HG02571 (cell line): Measurements from ENCODE around the gene MAP1B.
"Not testable (repeated sequence)": the region's sequence is repeated elsewhere in the genome, so short reads cannot be mapped to it uniquely, and the experiment has no call there.

Experiments
- ATAC-seq: cut with Tn5 transposase; IDR thresholded peaks from one replicate; pipeline ENCODE4 v1.9.1; 2021; ENCODE audit warnings: mild to moderate bottlenecking, moderate library complexity; ENCODE audit not compliant: unreplicated experiment

The MAP1B gene

DNA sequence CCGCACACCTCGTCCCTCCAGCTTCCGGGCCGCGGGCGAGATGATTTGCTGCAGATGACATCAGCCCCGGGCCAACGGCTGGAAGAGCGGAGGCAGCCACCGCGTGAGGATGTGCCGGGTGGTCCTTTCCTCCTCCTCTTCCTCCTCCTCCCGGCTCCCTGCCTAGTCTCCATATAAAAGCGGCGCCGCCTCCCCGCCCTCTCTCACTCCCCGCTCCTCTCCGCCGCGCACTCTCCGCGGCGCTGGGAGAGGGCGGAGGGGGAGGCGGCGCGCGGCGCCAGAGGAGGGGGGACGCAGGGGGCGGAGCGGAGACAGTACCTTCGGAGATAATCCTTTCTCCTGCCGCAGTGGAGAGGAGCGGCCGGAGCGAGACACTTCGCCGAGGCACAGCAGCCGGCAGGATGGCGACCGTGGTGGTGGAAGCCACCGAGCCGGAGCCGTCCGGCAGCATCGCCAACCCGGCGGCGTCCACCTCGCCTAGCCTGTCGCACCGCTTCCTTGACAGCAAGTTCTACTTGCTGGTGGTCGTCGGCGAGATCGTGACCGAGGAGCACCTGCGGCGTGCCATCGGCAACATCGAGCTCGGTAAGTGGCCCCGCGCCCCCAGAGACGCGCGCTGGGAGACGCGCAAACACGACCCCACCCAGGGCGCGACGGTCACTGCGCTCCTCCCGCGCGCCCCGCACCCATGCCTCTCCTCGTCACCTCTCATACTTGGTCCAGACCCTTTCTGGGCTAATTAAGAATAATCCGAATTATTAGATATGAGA is at the start of gene MAP1B:
Gene MAP1B (plus strand): TSS at position 345 of the 770 bp plus-strand sequence. CDS start 57 bp downstream, at position 402.
- no peak for ATAC-seq

DNA sequence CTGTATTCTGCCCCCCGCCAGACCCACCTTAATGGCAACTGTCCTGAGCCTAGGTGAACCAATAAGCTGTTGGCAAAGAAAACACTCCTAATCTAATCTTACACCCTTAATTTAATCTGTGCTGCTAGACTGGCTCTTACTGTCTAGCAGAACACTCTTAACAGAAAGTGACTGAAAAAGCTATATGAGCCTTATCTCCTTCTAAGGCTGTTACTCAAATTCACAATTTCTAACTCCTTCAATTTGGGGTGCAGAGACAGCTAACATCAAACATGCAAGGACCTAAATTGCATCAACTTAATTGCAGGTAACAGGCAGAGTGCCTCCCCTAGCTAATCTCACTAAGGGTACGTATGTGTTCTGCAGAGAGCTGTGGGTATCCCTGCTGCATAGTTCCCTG is 49.5 kb upstream of the MAP1B start:
- no peak for ATAC-seq

DNA sequence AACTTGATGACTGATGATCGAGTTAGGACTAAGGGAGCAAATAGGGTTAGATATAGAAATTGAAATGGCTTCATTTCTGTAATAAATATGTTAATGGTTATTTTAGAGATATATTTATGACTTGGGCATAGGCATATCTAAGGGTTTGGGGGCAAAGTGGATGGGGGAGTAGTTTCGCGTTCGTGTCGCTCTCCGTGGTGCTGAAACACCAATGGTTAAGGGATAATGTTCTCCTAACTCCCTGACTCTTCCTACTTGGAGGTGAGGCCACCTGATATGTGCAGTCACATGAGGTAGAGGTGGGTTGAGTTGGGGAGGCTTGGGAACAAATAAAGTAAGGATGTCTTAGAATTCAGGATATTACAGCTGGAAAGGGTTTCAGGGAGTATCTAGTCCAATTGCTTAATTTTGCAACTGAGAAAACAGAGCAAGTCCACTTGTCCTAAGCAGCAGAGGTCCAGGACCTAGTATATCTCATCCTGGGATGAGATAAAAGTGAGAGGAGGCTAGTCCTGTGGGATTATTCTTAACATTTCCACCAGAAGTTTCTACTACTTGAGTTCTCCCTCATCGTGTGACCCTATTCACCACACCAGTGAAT is 44.0 kb upstream of the MAP1B start:
- no peak for ATAC-seq

DNA sequence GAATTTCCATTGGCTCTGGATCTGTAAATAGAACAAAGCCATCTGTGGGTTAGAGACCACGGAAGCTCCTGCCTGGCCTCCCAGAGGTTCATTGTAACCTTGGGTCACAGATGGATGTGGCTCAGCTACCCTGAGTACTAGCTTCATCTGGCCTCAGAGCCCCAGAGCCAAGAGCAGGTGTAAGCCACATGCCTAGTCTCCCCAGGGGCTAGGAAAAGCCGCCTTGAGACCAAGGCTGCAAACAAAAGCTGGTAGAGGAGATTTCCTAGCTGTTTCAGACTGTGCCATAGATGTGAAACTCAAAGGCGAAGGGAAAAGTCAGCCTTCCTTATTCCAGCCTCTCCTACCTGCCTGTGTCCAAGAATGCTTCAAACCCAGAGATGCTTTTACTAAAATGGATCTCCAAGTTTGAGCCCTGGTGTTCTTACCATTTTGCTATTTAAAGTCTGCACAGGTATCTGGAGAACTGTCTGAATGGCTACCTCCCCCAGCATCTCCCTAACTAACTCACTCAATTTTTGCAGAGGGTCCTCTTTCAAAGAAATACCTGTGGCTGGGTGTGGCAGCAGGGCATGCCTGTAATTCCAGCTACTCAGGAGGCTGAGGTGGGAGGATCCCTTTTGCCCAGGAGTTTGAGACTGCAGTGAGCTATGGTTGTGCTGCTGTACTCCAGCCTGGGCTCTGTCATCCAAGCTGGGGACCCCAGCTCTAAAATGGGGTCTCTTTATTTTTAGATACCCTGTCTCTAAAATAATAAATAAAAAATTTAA is 42.3 kb upstream of the MAP1B start:
- ATAC-seq, result no peak

DNA sequence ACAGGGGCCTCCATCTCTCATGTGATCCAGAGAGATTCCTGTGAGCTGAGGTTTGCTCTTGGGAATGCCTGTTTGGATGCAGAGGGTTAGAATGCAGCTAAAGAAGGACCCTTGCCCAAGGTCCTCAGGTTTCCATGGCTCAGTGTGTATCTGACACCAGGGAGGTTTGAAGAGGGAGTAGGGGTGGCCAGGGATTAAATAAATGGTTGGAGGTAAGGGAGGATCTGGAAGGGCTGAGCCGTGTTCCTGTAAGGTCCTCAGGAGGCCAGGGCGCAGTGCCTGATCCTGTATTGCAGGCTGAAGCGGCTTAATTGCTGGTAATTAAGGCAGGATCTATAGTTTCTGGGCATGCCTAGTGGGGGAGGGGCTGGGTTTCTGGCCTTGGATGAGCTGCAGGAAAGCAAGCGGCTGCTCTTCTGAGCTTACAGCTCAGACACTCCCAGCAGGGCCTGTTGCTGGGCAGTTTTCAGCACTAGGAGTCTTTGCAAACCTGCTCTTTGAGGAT is 41.5 kb upstream of the MAP1B start:
- ATAC-seq, result no peak

DNA sequence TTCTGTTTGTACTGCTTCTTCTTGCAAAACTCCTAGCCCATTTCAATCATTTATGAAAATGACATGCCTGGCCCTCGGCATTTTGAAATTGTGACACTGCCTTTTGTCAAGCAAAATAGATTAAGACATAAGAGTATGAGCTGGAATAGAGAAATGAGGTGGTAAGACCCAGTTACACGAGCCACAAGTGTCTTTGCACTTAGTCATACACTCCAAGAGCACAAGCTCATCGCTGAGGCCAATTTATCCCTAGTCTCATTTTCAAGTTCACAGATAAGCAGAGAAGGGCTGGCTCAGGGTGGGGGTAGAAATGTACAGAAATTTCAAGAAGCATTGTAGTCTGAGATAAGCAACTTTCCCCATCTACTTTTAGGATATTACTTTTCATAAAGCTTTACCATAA is 40.6 kb upstream of the MAP1B start:
- ATAC-seq, result no peak

DNA sequence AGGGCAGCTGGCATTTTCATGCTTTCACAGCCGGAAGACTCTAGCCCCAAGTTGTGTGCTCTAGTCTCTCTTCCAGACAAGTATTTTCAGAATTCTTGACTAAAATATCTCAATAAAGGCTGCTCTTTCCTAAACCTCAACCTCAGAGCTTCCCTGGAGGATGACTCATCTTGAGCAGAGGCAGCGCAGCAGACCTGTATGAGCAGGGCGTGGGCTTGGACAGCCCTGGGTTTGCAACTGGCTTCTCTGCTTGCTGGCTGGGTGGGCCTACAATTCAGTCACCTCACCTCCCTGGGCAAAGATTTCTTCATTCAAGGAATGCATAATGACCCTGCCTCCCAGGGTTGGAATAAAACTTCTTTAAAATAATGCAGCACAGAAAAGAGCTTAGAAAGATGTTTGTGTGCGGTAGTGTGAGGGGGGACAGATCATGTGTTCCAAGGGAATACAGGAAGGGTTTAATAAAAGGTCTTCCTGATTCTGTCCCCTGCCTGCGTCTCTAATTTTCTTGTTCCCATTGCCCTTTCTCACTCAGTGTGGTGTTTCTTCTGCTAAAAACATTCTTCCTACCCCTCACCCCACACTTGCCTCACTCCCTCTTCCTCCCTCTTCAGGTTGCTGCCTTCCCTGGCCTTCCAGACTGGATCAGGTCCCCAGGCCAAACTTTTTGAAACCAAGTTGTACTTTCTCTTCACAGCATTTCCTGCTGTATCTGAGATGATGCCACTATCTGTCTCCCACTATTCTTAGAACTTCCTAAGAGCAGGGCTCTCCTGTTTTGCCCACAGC is 39.4 kb upstream of the MAP1B start:
- ATAC-seq, result no peak

DNA sequence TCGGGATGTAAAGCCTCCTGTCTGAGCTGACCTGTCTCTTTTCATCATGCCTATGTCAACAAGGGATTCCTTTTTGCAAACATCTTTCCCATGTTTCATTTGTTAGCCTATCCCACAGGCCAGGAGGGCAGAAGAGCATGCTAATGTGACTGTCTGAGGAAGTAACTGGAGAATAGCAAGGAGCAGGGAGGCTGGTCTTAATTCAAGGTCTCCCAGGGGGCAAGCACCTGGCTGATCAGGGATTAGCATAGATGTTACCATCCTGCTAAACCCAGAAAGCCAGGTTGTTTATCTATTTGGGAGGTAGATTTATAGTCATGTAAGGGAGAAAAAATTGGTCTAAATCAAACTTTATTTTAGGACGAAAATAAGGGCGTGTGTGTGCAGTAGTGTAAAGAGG is 36.7 kb upstream of the MAP1B start:
- ATAC-seq, result no peak

DNA sequence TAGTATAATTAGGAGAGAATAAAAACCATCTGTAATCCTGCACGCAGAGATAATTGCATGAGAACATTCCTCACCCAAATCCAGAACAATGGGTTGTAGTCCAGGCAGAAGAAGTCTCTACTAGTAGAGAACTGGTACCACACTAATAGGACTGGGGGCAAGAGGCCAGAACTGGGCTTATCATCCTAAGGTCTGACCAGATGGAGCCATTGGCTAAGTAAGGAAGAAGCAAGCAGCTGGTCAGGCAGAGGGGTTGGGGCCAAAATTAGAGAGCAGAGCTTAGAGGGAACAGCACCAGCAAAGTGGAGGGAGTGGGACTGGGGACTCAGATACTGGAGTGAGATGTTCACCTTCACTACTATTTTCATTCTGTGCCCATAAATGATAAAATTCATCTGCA is 35.4 kb upstream of the MAP1B start:
- ATAC-seq, result no peak

DNA sequence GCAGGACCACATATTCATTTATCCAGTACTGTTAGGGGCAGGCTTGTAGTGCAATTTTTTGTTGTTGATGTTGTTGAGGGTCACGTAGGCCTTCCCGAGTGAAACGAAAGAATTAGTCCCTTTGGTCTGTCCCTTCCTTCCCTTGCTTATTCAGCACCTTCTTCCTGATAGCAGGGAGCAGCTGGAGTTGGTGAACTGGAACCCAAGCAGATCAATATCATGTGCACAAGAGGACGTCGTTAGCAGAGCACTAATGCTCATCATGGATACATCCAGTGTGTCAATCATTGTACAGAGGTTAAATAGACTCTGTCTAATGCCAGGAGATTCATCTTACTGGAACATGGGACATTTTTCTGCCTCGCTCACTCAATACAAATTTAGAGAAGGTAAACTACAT is 33.0 kb upstream of the MAP1B start:
- no peak for ATAC-seq

DNA sequence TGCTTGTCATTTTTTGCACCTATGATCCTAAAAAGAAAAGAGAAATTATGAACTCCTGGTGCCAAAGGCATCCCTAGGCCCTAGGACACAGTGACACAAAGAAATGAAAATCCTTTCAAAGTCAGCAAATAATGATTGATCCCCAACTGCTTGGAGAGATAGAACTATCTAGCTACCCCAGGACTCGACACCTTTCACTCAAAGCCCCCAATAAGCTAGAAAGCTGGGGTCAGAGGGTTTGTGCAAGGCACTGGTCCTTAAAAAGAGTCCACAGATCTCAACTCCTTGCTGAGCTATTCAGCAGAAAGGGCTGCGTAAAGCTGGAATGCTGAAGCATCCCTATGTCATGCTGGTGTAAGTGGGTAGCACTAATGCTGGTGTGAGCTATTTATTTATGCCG is 31.8 kb upstream of the MAP1B start:
- ATAC-seq, result no peak

DNA sequence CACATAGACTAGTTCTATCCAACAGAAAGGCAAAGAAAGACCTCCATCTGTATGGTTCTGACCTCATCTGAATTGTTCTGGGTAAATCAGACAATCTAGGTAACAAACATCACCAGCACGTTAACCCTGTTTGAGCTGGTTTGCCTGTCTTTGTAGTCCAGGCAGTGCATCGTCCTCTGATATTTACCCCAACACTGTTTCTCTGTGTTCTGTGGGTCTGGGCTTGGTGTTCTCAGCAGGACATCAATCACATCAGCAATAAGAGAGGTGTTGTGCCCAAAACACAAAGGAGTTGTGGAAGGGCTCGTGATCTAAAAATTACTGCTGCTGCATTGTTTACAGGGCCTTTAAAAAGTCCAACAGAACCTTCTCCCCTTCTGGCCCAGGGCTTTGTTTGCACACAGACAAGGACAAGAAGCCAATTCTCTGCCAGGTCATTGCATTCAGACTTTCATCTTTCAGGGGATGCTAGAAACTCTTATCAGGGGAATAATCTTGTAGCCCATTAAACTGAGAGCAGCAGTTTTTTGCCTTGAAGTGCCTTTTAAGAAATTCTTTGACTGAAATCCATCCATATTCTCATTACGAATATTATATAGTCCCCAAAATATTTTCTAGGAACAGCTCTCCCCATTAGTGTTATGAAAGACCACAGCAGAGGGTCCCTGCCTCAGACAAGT is 30.5 kb upstream of the MAP1B start:
- ATAC-seq, result no peak

DNA sequence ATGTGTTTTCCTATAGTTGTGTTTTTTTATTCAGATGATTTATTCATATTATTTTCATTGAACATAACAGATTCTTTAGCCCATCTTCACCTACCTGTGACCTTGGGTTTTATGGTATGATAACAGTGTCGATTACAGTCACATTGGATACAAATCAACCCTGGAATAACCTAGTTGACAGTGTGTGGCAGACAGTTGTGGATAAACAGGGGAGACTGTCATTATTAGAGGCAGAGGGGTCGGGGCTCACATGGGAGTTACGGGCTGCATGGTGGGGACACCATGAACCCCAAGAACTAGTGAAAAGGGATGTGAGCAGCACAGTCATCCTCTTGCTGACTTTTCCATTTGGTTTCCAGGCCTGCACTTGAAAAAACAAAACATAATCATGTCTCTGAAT is 29.9 kb upstream of the MAP1B start:
- no peak for ATAC-seq

DNA sequence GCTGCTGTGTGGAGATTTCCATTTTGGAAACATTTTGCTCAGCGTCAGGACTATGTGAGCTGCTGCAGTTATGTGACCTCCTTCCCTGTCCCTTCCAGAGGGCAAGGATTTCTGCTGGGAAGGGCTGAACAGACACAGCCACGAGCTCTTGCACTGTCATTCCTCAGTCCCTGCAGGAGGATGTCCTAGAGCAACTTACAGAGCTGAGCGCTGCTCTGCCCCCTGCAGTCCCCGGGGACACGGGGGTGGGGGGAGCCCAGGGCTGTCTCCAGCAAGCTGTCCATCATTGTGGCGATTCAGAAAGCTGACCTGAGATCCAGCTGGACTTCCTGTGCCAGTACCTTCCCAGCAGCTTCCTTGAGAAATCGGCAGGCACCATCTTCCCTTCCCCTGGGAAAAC is 28.0 kb upstream of the MAP1B start:
- ATAC-seq, result no peak

DNA sequence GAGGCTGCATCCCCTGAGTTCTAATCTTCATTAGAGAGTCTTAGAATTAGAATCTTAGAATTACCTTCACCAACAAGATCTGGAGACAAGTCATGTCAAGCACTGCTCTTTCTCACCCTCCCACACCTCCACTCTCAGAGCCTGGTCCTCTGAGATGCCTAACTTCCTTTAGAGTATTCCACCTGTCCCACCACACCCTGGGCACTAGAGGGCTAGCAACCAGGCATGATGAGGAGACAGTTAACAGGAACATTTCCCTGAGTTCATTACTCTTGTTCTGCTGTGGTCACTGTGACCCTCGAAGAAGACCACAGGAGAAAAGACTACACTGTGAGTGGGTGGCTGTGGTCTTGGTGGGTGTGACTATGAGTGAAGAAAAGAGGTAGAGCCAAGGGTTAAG is 25.2 kb upstream of the MAP1B start:
- ATAC-seq, result no peak

DNA sequence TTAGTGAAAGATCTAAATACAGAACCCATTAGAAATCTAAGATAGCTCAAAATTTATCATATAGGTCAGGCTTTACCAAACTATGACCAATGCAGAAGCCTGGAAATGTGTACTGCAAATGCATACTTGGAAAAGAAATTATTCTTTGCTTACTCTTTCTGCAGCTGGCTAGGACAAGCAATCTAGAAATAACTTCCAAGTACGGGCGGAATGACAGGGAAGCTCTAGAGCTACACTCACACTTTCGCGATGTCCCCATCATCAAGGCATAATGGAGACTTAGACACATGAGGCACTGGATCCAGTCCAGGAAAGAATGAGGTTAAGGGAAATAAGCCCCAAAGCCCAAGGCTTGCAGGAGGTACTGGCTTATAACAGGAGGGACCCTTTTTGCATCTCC is 22.4 kb upstream of the MAP1B start:
- ATAC-seq, result no peak

DNA sequence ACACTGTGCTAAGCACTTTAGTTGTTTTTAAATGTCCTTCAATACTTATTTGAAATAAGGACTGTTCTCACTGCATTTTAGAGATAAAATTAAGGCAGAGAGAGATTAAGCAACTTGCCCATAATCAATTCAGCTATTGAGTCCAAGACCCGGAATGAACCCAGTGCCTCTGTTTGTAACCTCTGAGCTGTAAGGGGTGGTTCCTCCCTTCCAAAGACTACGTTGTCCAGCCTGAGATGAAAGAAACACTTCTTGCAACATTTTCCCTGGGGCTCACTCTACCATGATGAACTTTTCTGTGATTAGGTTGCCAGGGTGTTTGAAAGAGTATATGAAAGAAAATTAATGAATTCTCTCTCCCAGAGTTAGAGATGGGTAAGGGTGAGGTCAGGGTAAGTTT is 22.0 kb upstream of the MAP1B start:
- no peak for ATAC-seq

DNA sequence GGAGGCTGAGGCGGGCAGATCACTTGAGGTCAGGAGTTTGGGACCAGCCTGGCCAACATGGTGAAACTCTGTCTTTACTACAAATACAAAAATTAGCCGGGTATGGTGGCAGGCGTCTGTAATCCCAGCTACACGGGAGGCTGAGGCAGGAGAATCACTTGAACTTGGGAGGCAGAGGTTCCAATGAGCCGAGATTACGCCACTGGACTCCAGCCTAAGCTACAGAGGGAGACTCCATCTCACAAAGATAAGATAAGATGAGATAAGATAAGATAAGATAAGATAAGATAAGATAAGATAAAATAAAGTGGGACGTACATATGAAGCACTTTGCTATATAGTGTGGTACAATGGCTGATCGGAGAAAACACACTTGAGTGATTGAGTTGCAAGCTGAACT is 17.6 kb upstream of the MAP1B start:
- ATAC-seq, result not testable (repeated sequence)

DNA sequence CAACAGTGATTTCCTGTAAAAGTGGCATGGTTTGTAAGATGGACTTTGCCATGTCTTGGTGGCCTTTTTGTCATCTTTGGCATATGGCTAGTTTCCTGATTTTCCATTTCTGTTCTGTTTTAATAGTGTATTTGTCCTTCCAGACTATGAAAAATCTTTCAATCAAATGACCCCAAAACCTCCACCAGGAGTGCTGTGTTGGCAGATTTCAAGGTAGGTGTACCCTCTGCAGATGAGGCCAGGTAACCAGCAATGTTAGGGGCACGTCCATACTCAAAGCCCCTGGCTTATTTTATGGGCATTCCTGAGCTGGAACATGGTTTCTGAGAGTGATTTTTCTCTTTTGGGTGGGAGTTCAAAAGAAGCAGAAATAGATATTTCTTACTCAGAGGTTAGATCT is 15.2 kb upstream of the MAP1B start:
- no peak for ATAC-seq

DNA sequence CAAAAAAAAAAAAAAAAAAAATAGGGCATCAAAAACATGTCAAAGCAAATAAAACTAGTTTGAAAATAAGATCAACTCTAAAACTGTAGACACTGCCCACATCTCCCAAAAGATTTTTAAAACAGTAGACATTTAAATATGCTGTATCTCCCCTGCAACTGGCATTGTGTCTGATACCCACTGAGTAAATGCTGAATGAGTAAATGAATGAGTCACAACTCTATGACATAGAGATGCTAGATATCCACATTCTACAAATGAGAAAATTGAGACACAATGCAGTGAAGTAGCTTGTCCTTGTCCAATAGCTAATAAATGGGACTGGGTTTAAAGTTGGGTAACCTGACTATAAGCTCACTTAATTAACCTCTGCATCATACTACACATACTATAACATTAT is 14.1 kb upstream of the MAP1B start:
- ATAC-seq, result no peak

DNA sequence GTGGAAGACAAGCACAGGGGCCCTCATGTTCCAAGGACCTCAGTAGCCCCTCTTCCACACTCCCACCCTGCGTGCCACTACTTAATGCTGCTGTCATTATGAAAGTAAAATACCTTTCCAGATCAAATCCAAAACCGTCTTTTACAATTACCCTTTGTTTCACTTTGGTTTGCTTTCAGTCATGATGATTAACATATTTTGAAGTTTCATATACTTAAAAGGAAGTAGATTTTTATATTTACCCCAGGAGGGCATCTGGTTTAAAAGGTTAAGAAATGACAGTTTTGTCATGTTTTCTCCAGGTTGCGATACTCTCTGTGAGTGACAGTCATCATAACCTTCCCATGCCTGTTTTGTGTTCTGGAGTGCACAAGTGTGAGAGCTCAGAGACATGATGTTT is 13.5 kb upstream of the MAP1B start:
- no peak for ATAC-seq
